GM23338 (cell line): Measurements from ENCODE around the gene IGFBP5. TPM values are rescaled to one million over a fixed set of nuclear protein-coding genes. Genes with fewer than 3 reads are reported as not detected.

Source experiments
- ATAC-seq: fragments of 200-7000 bp; cut with Tn5 transposase; 3 replicates; pipeline ENCODE4 v1.9.1; 2020
- DNase-seq: peaks from one replicate; pipeline ENCODE4 v3.0.0-alpha.2; 2015; ENCODE audit warnings: low spot score
- H2AFZ ChIP-seq: fragments of 200-600 bp; sonication (generic); 2 replicates; pipeline ENCODE4 v1.8.0; 2016; ENCODE audit warnings: antibody characterized with exemption, mild to moderate bottlenecking, moderate library complexity
- H3F3A ChIP-seq: fragments of 200-600 bp; sonication (generic); replicated peaks from 2 replicates; pipeline ENCODE4 v1.8.0; 2017; ENCODE audit warnings: antibody characterized with exemption, mixed run types, low read depth
- H3K27ac ChIP-seq: fragments of 200-600 bp; sonication (generic); 2 replicates; pipeline ENCODE4 v1.6.1; 2016; ENCODE audit warnings: low read depth
- H3K27me3 ChIP-seq: fragments of 200-600 bp; sonication (generic); 2 replicates; pipeline ENCODE4 v1.8.0; 2016; ENCODE audit warnings: mild to moderate bottlenecking, mixed run types, moderate library complexity; ENCODE audit not compliant: insufficient read depth
- H3K36me3 ChIP-seq: fragments of 200-600 bp; sonication (generic); 2 replicates; pipeline ENCODE4 v1.8.0; 2016; ENCODE audit warnings: mild to moderate bottlenecking; ENCODE audit not compliant: insufficient read depth
- H3K4me1 ChIP-seq: fragments of 200-600 bp; sonication (generic); 2 replicates; pipeline ENCODE4 v1.8.0; 2016; ENCODE audit warnings: mild to moderate bottlenecking, moderate library complexity; ENCODE audit not compliant: insufficient read depth
- H3K4me2 ChIP-seq: fragments of 200-600 bp; sonication (generic); 2 replicates; pipeline ENCODE4 v1.7.1; 2017; ENCODE audit warnings: mixed run types
- H3K4me3 ChIP-seq: fragments of 200-600 bp; sonication (generic); 2 replicates; pipeline ENCODE4 v1.6.1; 2016; ENCODE audit warnings: mixed run types
- H3K79me2 ChIP-seq: fragments of 200-600 bp; sonication (generic); replicated peaks from 2 replicates; pipeline ENCODE4 v1.8.0; 2017; ENCODE audit warnings: mild to moderate bottlenecking; ENCODE audit not compliant: insufficient read depth
- H3K9me2 ChIP-seq: fragments of 200-600 bp; sonication (generic); 2 replicates; pipeline ENCODE4 v1.8.0; 2017; ENCODE audit not compliant: insufficient read depth
- H4K20me1 ChIP-seq: fragments of 200-600 bp; sonication (generic); replicated peaks from 2 replicates; pipeline ENCODE4 v1.8.0; 2017; ENCODE audit warnings: mild to moderate bottlenecking; ENCODE audit not compliant: insufficient read depth
- H3K27ac Mint-ChIP-seq: 2 replicates; pipeline ENCODE4 v1.8.0; 2020; ENCODE audit warnings: inconsistent platforms, mild to moderate bottlenecking, moderate library complexity, mixed read lengths
- H3K27me3 Mint-ChIP-seq: 3 replicates; pipeline ENCODE4 v1.8.0; 2022; ENCODE audit warnings: low read depth, mild to moderate bottlenecking, moderate library complexity, mixed read lengths, inconsistent platforms; ENCODE audit not compliant: insufficient read depth, poor library complexity
- H3K36me3 Mint-ChIP-seq: 3 replicates; pipeline ENCODE4 v1.8.0; 2021; ENCODE audit warnings: low read depth, mild to moderate bottlenecking, inconsistent platforms, moderate library complexity, mixed read lengths
- H3K4me1 Mint-ChIP-seq: 3 replicates; pipeline ENCODE4 v1.8.0; 2020; ENCODE audit warnings: mild to moderate bottlenecking, inconsistent platforms, mixed read lengths
- H3K4me3 Mint-ChIP-seq: 3 replicates; pipeline ENCODE4 v1.8.0; 2021; ENCODE audit warnings: moderate library complexity, mild to moderate bottlenecking, inconsistent platforms, mixed read lengths
- H3K9me3 Mint-ChIP-seq: 3 replicates; pipeline ENCODE4 v1.8.0; 2020; ENCODE audit warnings: moderate library complexity, mild to moderate bottlenecking, inconsistent platforms, mixed read lengths
- CREB1 ChIP-seq: fragments of 250-450 bp; sonication (Bioruptor Pico); IDR thresholded peaks from 2 replicates; pipeline ENCODE4 v1.5.0; 2020; ENCODE audit warnings: low read depth, mild to moderate bottlenecking, moderate library complexity
- EZH2 ChIP-seq: fragments of 200-600 bp; sonication (generic); IDR thresholded peaks from one replicate; pipeline ENCODE4 v1.8.0; 2017; ENCODE audit warnings: antibody characterized with exemption, mild to moderate bottlenecking, low read depth; ENCODE audit not compliant: unreplicated experiment
- EZH2phosphoT487 ChIP-seq: fragments of 200-600 bp; sonication (generic); IDR thresholded peaks from one replicate; pipeline ENCODE4 v1.8.1; 2018; ENCODE audit warnings: antibody characterized with exemption; ENCODE audit not compliant: unreplicated experiment
- JUNB ChIP-seq: IDR thresholded peaks from one replicate; pipeline ENCODE4 v1.6.1; 2016; ENCODE audit warnings: antibody characterized with exemption; ENCODE audit not compliant: unreplicated experiment
- NANOG ChIP-seq: IDR thresholded peaks from 2 replicates; pipeline ENCODE4 v1.6.1; 2016; ENCODE audit warnings: antibody characterized with exemption, borderline replicate concordance
- POLR2AphosphoS5 ChIP-seq: IDR thresholded peaks from 2 replicates; pipeline ENCODE4 v1.6.1; 2016; ENCODE audit warnings: antibody characterized with exemption, low read depth
- STAT1 ChIP-seq: IDR thresholded peaks from one replicate; pipeline ENCODE4 v1.6.1; 2016; ENCODE audit warnings: antibody characterized with exemption; ENCODE audit not compliant: unreplicated experiment
- ZNF114 ChIP-seq: fragments of 250-450 bp; sonication (Bioruptor Pico); IDR thresholded peaks from 2 replicates; pipeline ENCODE4 v1.5.0; 2020; ENCODE audit warnings: mild to moderate bottlenecking, moderate library complexity
- ZNF331 ChIP-seq: fragments of 250-450 bp; sonication (Bioruptor Pico); IDR thresholded peaks from 2 replicates; pipeline ENCODE4 v1.5.0; 2020; ENCODE audit warnings: low read depth, mild to moderate bottlenecking, moderate library complexity
- ZNF462 ChIP-seq: fragments of 250-450 bp; sonication (Bioruptor Pico); IDR thresholded peaks from 2 replicates; pipeline ENCODE4 v1.5.0; 2020; ENCODE audit warnings: mild to moderate bottlenecking, moderate library complexity
- polyA plus RNA-seq: library from polyadenylated mRNA; unstranded; fragments of >200 nt; fragmentation: Nextera tagmentation; extraction: Ambion mirVana; gene quantifications from 2 replicates; pipeline ENCODE4 v1.2.1, GENCODE V29; 2016
- total RNA-seq: library from RNA; depleted of rRNA; stranded (reverse); fragments of >200 nt; shearing (Covaris generic); gene quantifications from 2 replicates; pipeline ENCODE4 v1.2.3, GENCODE V29; 2014
- TF ChIP-seq, protein P1 (sequence below): IDR thresholded peaks from 2 replicates; pipeline ENCODE4 v1.6.1; 2016; ENCODE audit warnings: antibody characterized with exemption
- TF ChIP-seq, protein P2 (sequence below), 2 experiments: fragments of 200-600 bp in 1 of 2; sonication (generic) in 1 of 2; conservative IDR thresholded peaks; 2 replicates each; pipeline versions ENCODE4 v1.5.1 to v1.6.1; 2016 to 2017; ENCODE audit warnings: antibody characterized with exemption in 2 of 2, low read depth in 2 of 2, mild to moderate bottlenecking in 2 of 2, moderate library complexity in 1 of 2
- TF ChIP-seq, protein P3 (sequence below): IDR thresholded peaks from one replicate; pipeline ENCODE4 v1.6.1; 2018; ENCODE audit warnings: antibody characterized with exemption; ENCODE audit not compliant: unreplicated experiment

Gene IGFBP5
- total and polyA plus RNA-seq, 2 experiments from 2014 or later, result 0.70 to 2.5 TPM

DNA sequence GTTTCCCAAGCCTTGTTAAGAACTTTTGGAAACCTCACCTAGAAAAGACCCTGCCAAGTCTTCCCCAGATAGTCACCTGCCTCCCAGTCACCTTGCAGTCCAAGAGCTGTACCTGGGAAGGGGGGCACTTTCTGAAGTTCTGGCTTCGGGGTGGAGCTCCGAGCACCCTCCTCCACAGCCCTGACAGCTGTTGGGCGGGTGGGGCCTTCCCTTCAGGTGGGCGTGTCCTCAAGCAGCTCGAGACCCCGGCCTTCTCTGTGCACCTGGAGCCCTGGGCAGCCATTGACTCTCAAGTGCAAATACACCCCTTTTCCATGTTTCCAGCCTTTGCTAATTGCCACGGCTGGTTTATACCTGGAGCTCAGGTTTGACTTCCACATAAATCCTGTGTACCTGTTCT is 37.0 kb upstream of the IGFBP5 start (continued):
- TF ChIP-seq ZNF462 (CRISPR knock-in tag) (no peak), JUNB (no peak), EZH2 (no peak), POLR2AphosphoS5 (no peak), STAT1 (no peak), CREB1 (CRISPR knock-in tag) (no peak)

DNA sequence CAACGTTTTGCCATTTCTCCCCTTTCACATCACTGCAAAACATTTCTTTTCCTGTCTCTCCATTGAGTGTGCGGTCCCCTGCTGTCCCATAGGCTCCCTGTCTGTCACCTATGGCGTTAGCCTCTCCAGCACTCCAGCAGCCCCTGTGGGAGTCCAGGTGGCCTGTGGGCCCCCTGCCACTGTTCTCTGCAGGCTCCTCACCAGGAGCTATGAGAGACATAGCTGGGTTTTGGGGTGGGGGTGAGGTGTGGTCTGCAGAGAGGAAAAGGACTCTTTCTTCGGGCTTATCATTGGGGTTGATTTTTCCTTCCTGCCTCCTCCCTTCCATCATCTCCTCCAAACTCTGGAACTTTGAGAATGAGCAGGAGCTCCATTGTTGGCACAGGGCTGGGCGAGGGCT is 36.1 kb upstream of the IGFBP5 start:
- no peaks in the 10 kb centered on the region for H3F3A ChIP-seq
- H4K20me1 ChIP-seq, result 0 out of 2 replicates have a peak, but pooled peaks cover 3% of the 10 kb centered on the region
- no peak for DNase-seq
- H3K4me3 ChIP-seq, result no peak overlapping the region
- no peaks in the 10 kb centered on the region for H3K27me3 ChIP-seq
- H3K4me2 ChIP-seq, result no peak overlapping the region
- H3K4me1 Mint-ChIP-seq, result no peaks in the 10 kb centered on the region
- H3K4me3 Mint-ChIP-seq, result no peak overlapping the region
- no peak overlapping the region for H3K27ac Mint-ChIP-seq
- no peak overlapping the region for H3K27ac ChIP-seq
- H3K36me3 Mint-ChIP-seq, result no peaks in the 10 kb centered on the region
- H2AFZ ChIP-seq, result no peak overlapping the region
- H3K4me1 ChIP-seq, result no peaks in the 10 kb centered on the region
- no peak for ATAC-seq
- H3K9me2 ChIP-seq, result 0 out of 2 replicates have a peak, but pooled peaks cover 6% of the 10 kb centered on the region
- no peaks in the 10 kb centered on the region for H3K9me3 Mint-ChIP-seq
- H3K79me2 ChIP-seq, result no peaks in the 10 kb centered on the region
- H3K36me3 ChIP-seq, result no peaks in the 10 kb centered on the region
- peaks cover 2% of the 10 kb centered on the region for H3K27me3 Mint-ChIP-seq
- TF ChIP-seq ZNF331 (no peak), POLR2AphosphoS5 (no peak), EZH2 (no peak), NANOG (no peak), CREB1 (CRISPR knock-in tag) (no peak), STAT1 (no peak), JUNB (no peak), ZNF114 (no peak), EZH2phosphoT487 (no peak)
- TF ChIP-seq, protein P1, sequence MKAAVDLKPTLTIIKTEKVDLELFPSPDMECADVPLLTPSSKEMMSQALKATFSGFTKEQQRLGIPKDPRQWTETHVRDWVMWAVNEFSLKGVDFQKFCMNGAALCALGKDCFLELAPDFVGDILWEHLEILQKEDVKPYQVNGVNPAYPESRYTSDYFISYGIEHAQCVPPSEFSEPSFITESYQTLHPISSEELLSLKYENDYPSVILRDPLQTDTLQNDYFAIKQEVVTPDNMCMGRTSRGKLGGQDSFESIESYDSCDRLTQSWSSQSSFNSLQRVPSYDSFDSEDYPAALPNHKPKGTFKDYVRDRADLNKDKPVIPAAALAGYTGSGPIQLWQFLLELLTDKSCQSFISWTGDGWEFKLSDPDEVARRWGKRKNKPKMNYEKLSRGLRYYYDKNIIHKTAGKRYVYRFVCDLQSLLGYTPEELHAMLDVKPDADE, result no peak
- TF ChIP-seq, protein P2, sequence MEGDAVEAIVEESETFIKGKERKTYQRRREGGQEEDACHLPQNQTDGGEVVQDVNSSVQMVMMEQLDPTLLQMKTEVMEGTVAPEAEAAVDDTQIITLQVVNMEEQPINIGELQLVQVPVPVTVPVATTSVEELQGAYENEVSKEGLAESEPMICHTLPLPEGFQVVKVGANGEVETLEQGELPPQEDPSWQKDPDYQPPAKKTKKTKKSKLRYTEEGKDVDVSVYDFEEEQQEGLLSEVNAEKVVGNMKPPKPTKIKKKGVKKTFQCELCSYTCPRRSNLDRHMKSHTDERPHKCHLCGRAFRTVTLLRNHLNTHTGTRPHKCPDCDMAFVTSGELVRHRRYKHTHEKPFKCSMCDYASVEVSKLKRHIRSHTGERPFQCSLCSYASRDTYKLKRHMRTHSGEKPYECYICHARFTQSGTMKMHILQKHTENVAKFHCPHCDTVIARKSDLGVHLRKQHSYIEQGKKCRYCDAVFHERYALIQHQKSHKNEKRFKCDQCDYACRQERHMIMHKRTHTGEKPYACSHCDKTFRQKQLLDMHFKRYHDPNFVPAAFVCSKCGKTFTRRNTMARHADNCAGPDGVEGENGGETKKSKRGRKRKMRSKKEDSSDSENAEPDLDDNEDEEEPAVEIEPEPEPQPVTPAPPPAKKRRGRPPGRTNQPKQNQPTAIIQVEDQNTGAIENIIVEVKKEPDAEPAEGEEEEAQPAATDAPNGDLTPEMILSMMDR (conservative IDR thresholded peaks at IDR 0.05; ENCODE audit: low read depth in 2 of 2), result no peak
- TF ChIP-seq, protein P3, sequence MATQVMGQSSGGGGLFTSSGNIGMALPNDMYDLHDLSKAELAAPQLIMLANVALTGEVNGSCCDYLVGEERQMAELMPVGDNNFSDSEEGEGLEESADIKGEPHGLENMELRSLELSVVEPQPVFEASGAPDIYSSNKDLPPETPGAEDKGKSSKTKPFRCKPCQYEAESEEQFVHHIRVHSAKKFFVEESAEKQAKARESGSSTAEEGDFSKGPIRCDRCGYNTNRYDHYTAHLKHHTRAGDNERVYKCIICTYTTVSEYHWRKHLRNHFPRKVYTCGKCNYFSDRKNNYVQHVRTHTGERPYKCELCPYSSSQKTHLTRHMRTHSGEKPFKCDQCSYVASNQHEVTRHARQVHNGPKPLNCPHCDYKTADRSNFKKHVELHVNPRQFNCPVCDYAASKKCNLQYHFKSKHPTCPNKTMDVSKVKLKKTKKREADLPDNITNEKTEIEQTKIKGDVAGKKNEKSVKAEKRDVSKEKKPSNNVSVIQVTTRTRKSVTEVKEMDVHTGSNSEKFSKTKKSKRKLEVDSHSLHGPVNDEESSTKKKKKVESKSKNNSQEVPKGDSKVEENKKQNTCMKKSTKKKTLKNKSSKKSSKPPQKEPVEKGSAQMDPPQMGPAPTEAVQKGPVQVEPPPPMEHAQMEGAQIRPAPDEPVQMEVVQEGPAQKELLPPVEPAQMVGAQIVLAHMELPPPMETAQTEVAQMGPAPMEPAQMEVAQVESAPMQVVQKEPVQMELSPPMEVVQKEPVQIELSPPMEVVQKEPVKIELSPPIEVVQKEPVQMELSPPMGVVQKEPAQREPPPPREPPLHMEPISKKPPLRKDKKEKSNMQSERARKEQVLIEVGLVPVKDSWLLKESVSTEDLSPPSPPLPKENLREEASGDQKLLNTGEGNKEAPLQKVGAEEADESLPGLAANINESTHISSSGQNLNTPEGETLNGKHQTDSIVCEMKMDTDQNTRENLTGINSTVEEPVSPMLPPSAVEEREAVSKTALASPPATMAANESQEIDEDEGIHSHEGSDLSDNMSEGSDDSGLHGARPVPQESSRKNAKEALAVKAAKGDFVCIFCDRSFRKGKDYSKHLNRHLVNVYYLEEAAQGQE, result no peak
